Measurements from ENCODE around the gene KCNA3. TPM values are rescaled to one million over a fixed set of nuclear protein-coding genes. Genes with fewer than 3 reads are reported as not detected.

Gene KCNA3
- total RNA-seq, 4 donors from 2014 or later = 2.9 to 22.4 (median 10.9) TPM

DNA sequence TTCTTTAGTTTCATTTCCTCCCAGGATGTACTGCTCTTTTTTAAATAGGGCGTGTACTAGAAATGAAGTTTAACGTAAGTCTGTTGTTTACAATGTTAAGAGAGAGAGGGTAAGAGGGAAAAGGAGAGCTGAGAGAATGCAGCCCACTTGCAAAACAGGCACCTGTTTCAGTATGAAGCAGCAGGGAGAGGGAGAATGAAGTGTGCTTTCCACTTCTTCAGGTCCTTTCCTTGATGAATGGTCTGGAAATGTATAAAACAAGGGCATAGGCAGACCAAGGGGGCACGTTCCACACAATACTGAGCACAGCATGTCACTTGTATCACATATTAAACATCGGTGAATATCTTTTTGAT is 2.0 kb downstream of the KCNA3 start:
- Histone ChIP-seq H3K36me3 (no peaks in the 10 kb centered on the region), H3K4me1 (peaks cover 0 to 13% (median 10%) of the 10 kb centered on the region in 4 donors), H3K27me3 (peaks cover 83% of the 10 kb centered on the region), H3K27ac (peak overlapping the region; percentile 52 to 79 (median 62)), H3K9me3 (no peaks in the 10 kb centered on the region), H3K4me3 (peak overlapping the region in 3 of 4 donors; percentile 34 to 51 (median 39))
- in situ Hi-C loops (cut with MboI; ENCODE audit: low pct_ligation_motif_present in 1 of 4, low pct_unique_long_range_greater_than_20kb in 1 of 4, low sequenced_read_pairs in 3 of 4) (no loop called here), intact Hi-C loops (cut with DNase I; ENCODE audit: low total_unique reads) (no loop called here)
- 18 to 31% methylated on average over 3 to 4 of the region's 4 CpGs for WGBS, 2 donors (ENCODE audit: low coverage in 1 of 2)
- TF ChIP-seq POLR2AphosphoS5 (IDR thresholded peaks at IDR 0.05) = peak; percentile 35 to 73 (median 67)
- TF ChIP-seq, protein P1, sequence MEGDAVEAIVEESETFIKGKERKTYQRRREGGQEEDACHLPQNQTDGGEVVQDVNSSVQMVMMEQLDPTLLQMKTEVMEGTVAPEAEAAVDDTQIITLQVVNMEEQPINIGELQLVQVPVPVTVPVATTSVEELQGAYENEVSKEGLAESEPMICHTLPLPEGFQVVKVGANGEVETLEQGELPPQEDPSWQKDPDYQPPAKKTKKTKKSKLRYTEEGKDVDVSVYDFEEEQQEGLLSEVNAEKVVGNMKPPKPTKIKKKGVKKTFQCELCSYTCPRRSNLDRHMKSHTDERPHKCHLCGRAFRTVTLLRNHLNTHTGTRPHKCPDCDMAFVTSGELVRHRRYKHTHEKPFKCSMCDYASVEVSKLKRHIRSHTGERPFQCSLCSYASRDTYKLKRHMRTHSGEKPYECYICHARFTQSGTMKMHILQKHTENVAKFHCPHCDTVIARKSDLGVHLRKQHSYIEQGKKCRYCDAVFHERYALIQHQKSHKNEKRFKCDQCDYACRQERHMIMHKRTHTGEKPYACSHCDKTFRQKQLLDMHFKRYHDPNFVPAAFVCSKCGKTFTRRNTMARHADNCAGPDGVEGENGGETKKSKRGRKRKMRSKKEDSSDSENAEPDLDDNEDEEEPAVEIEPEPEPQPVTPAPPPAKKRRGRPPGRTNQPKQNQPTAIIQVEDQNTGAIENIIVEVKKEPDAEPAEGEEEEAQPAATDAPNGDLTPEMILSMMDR (IDR thresholded peaks at IDR 0.05) = no peak
- TF ChIP-seq POLR2A (IDR thresholded peaks at IDR 0.05) = peak; percentile 74
- DNase-seq = peak; percentile 32

DNA sequence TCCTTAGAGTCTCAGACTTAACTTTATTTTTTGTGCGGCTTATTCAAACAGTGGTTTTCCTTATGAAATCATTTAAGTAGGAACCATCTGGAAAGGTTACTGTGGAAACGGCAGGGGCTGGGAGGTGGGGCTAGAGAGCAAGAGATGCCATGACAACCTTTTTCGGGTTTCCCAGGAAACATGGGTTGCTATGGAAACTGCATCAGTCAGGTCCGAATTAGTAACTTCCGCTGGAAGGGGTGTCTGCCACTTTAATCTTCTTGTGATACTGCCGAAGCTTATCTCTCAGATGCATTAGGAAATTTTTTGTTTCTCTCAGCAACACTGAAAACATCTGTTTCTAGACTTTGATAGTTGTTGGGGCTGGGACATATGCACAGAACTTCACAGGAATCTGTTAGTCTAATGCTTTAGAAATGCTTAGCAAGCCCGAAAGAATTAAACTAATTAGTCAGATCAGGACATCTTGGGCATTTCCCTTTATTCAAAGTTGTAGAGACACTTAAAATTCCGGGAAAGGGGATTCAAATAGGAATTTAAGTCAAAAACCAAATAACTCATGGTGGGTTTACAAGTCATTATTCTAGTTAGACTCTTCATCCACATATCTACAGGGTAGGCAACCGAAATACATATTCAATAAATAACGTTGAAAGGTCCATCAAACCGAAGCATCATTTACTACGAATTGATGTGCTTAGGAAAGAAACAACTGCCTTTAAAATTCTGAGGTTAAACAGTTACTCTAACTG is 2.6 kb downstream of the KCNA3 start:
- no peak for TF ChIP-seq POLR2A (IDR thresholded peaks at IDR 0.05)
- TF ChIP-seq, protein P1 (IDR thresholded peaks at IDR 0.05) = no peak
- H3K9me3 ChIP-seq = no peaks in the 10 kb centered on the region
- in situ Hi-C loops (cut with MboI; ENCODE audit: low pct_ligation_motif_present in 1 of 4, low pct_unique_long_range_greater_than_20kb in 1 of 4, low sequenced_read_pairs in 3 of 4) = no loop called here
- intact Hi-C loops (cut with DNase I; ENCODE audit: low total_unique reads) = no loop called here
- DNase-seq = peak; percentile 27
- peaks cover 79% of the 10 kb centered on the region for H3K27me3 ChIP-seq
- H3K36me3 ChIP-seq = no peaks in the 10 kb centered on the region
- peak overlapping the region; percentile 52 to 79 (median 61) for H3K27ac ChIP-seq
- peaks cover 0 to 13% (median 10%) of the 10 kb centered on the region in 4 donors for H3K4me1 ChIP-seq
- peak overlapping the region in 1 of 4 donors; percentile 51 for H3K4me3 ChIP-seq
- 32 to 36% methylated on average over 10 to 12 of the region's 12 CpGs for WGBS, 2 donors (ENCODE audit: low coverage in 1 of 2)

DNA sequence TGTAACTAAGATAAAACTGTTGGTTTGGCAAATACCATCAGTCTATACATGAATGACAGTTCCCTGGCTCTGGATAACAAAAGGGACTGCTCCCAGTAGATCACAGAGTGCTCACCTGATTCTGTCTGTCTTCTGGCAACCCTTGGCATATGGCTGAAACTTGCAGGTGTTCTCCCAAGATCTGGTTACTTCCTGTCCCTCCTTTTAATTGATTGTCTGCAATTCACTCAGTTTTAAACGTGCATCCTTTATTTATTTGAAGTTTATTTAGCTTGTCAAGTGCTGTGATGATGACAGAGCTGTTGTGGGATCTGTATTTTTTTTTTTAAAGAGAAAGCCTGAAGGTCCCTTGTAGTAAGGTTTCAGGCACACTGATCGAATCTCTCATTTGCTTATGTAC is 3.4 kb downstream of the KCNA3 start:
- in situ Hi-C loops (cut with MboI; ENCODE audit: low pct_ligation_motif_present in 1 of 4, low pct_unique_long_range_greater_than_20kb in 1 of 4, low sequenced_read_pairs in 3 of 4) = no loop called here
- Histone ChIP-seq H3K36me3 (no peaks in the 10 kb centered on the region), H3K27me3 (peaks cover 81% of the 10 kb centered on the region), H3K27ac (peak overlapping the region in 2 of 4 donors; percentile 23 to 79), H3K9me3 (no peaks in the 10 kb centered on the region), H3K4me3 (no peak overlapping the region), H3K4me1 (peaks cover 0 to 13% (median 10%) of the 10 kb centered on the region in 4 donors)
- WGBS, 2 donors (ENCODE audit: low coverage in 1 of 2) = 31 to 38% methylated on average over 2 of the region's 2 CpGs
- TF ChIP-seq POLR2AphosphoS5 (IDR thresholded peaks at IDR 0.05) = no peak
- no peak for DNase-seq
- intact Hi-C loops (cut with DNase I; ENCODE audit: low total_unique reads) = no loop called here

DNA sequence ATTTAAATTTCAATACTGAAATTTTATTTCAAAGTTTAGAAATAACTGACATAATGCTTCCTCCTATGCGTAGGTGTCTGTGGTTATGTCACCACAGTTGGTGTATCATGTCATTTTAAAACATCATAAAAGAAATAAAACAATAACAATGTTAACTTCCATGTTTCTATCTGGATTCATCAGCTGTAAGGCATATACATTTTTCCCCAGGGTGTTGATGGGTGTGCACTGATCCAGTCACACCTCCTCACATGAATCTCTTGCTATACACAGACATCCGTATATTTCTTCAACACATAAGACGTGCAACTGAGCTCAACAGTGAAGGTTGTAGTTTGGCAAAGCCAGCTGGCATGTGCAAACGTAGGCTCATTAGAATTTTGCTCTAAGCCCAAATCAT is 6.2 kb downstream of the KCNA3 start:
- H3K9me3 ChIP-seq = no peaks in the 10 kb centered on the region
- H3K27me3 ChIP-seq = peaks cover 55% of the 10 kb centered on the region
- no peaks in the 10 kb centered on the region for H3K36me3 ChIP-seq
- H3K27ac ChIP-seq = peak overlapping the region in 2 of 4 donors; percentile 29 to 43
- in situ Hi-C loops (cut with MboI; ENCODE audit: low pct_ligation_motif_present in 1 of 4, low pct_unique_long_range_greater_than_20kb in 1 of 4, low sequenced_read_pairs in 3 of 4) (no loop called here), intact Hi-C loops (cut with DNase I; ENCODE audit: low total_unique reads) (no loop called here)
- TF ChIP-seq EP300 (IDR thresholded peaks at IDR 0.05; ENCODE audit: low read depth) (no peak), POLR2A (IDR thresholded peaks at IDR 0.05) (no peak), POLR2AphosphoS5 (IDR thresholded peaks at IDR 0.05) (no peak)
- TF ChIP-seq, protein P1 (IDR thresholded peaks at IDR 0.05) = no peak
- H3K4me1 ChIP-seq = no peaks in the 10 kb centered on the region
- DNase-seq = no peak
- WGBS, 2 donors (ENCODE audit: low coverage in 1 of 2) = 35 to 37% methylated on average over 4 of the region's 4 CpGs
- H3K4me3 ChIP-seq = no peak overlapping the region

DNA sequence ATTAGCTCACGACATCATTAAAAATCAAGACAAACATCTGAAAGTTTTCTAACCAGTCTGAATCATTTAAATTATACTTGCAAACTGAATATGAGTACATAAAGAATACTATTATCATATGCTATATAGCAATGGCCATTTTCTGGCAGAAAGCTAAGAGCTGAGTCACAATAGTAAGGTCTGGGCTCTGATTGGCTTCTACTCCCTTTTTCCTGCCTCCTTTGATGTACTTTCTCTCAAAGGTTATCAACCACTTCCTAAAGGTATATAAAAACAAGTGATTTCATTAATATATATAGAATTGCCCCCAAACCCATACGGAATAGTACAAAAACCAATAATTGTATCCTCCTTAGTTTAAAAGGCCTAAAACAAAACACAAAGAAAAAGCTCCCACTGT is 7.0 kb downstream of the KCNA3 start:
- no peak for DNase-seq
- H3K9me3 ChIP-seq = no peaks in the 10 kb centered on the region
- intact Hi-C loops (cut with DNase I; ENCODE audit: low total_unique reads) = no loop called here
- peak overlapping the region in 1 of 4 donors; percentile 43 for H3K27ac ChIP-seq
- in situ Hi-C loops (cut with MboI; ENCODE audit: low pct_ligation_motif_present in 1 of 4, low pct_unique_long_range_greater_than_20kb in 1 of 4, low sequenced_read_pairs in 3 of 4) = no loop called here
- TF ChIP-seq EP300 (IDR thresholded peaks at IDR 0.05; ENCODE audit: low read depth) = no peak
- TF ChIP-seq, protein P1 (IDR thresholded peaks at IDR 0.05) = no peak
- no peak for TF ChIP-seq POLR2A (IDR thresholded peaks at IDR 0.05)
- TF ChIP-seq POLR2AphosphoS5 (IDR thresholded peaks at IDR 0.05) = no peak
- no peaks in the 10 kb centered on the region for H3K4me1 ChIP-seq
- H3K4me3 ChIP-seq = no peak overlapping the region
- H3K27me3 ChIP-seq = peaks cover 48% of the 10 kb centered on the region
- H3K36me3 ChIP-seq = no peaks in the 10 kb centered on the region
- WGBS, 2 donors (ENCODE audit: low coverage in 1 of 2) = 81 to 84% methylated on average over 2 of the region's 2 CpGs

Measured in transverse colon (tissue), 4 donors.